ENCODE measurements around the gene AFG3L2.

AFG3L2 gene

DNA sequence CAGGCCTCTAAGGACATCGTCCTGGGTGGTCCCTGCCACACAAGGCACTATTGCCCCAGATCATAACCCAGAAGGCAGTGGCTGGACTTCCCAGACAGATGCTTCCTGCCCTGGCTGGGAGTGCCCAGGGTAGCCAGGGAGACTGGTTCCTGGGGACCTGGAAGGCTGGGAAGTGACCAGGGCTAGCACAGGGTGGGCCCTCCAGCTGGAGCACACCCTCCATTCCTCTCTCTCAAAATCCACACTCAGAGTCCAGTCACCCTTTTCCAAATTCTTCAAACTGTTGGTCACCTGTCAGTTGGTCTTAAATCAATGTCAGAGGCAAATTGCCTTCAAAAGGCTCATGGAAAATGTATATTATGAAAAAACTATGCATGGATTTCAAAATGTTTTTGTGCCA lies 80.6 kb downstream of the AFG3L2 start:
- no peak for DNase-seq

GRCh38 chr18:12296087-12296403 lies 81.0 kb downstream of the AFG3L2 start:
- no peak for DNase-seq

GRCh38 chr18:12295389-12296086 lies 81.5 kb downstream of the AFG3L2 start:
- DNase-seq = no peak

DNA sequence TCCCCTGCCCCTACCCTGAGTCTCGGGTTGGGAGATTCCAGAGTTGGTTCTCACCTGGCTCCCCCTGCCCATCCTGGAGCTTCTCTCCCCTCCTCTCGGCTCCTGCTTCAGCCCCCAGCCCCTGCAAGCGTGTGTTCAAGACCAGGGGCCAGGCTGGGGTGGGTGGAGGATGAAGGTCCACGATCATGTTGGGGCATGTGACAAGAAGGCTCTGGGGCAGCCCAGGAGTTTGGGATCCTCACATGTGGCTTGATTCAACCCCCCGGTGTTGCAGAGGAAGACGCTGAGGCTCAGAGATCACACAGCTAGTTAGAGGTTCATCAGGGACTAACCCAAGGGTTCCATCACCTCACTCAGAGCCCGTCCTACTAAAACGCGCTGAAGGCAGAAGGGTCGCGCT lies 83.2 kb downstream of the AFG3L2 start:
- no peak for DNase-seq

- DNase-seq = no peak
These were observed 85.3 kb downstream of the AFG3L2 start for GRCh38 chr18:12291690-12292089.

DNA sequence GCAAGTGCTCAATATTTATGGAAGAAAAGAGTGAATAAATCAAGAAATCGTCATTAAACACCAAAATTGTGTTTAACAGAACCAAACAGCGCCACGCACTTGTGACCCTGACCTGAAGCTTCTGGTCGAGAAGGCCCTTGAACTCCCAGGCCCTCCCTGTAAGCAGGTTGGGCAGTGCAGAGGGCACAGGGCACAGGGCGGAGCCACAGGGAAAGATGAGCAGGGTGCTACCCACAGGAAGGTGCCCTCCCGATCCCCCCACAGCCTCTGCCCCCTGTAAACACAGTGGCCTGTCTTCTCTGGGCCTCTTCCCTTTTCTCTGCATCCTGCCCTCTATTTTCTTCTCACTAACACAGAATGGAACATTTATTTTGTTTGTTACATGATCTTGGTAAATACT lies 85.9 kb downstream of the AFG3L2 start:
- no peak for DNase-seq

GRCh38 chr18:12290086-12290485 lies 86.9 kb downstream of the AFG3L2 start:
- DNase-seq = no peak

DNA sequence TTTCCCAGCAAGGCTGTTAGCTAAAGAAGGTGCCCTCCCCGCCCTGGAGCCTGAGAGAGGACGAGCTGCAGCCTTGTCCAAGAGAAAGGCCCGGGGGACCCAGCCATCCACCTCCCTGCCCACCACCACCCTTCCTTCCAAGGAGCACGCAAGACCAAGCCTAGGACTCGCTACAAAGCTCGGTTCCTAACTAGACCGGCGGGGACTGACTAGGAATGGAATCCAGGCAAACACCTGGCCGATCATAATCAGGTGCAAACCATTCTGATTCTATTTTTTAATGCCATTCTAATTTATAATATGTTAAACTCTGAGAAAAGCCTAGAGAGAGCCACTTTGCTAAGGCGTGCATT lies 88.6 kb downstream of the AFG3L2 start:
- DNase-seq = no peak

- no peak for DNase-seq
These were observed 89.2 kb downstream of the AFG3L2 start for GRCh38 chr18:12287684-12288402.

- DNase-seq = no peak
These were observed 89.8 kb downstream of the AFG3L2 start for GRCh38 chr18:12287131-12287681.

DNA sequence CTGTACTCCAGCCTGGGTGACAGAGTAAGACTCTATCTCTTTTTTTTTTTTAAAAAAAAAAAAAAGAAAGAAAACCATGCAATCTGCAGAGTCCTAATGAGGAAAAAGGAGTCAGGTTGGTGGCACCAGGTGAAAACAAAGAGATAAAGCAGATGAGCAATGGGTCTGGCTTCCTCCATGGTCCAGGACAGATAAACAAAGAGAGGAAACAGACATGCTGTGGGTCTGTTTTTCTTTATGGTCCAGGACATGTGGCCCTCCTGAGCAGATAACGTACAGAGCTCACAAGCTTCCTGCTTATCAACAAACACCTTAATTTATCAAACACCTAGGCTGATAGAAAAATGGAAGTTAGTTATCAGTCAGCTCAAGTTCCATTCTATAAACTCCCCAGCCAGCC lies 93.4 kb downstream of the AFG3L2 start:
- DNase-seq = no peak

DNA sequence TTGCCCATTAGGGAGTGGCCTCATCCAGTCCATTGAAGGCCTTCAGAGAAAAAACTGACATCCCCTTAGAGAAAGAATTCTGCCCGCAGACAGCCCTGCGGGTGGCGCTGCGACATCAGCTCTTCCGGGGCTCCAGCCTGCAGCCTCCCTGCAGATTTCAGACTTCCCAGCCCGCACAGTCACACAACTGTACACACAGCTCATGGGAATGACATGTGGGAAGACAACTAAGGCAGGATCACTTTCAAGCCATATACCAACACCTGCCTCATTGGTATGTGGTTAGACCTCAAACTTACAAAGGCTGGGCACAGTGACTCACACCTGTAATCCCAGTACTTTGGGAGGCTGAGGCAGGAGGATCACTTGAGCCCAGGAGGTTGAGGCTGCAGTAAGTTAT lies 93.8 kb downstream of the AFG3L2 start:
- DNase-seq = no peak

- DNase-seq = no peak
These were observed 94.5 kb downstream of the AFG3L2 start for GRCh38 chr18:12282442-12283039.

DNA sequence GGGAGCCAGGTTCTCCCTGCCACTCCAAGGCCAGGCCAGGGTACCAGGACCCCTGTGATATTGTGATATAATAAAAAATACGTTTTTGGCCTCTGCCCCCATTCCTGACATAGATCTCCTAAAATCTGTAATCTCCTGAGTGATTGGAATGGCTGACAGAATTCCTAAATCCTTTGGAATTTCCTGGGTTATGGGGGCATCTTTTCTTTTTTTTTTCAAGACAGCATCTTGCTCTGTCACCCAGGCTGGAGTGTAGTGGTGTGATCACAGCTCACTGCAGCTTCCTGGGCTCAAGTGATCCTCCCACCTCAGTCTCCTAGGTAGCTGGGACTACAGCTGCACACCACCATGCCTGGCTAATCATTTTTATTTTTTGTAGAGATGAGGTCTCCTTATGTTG lies 95.2 kb downstream of the AFG3L2 start:
- no peak for DNase-seq

- DNase-seq = no peak
These were observed 97.1 kb downstream of the AFG3L2 start for GRCh38 chr18:12279781-12280531.

Measured in activated CD4-positive, alpha-beta T cell treated with anti-CD3 and anti-CD28 coated beads, Interleukin-10, Interleukin-2, amounts not matched to agents 100 ng/mL and 50 ng/mL, durations not matched to agents 16 hours and 8 hours (primary cell).